Neural progenitor cell (in vitro differentiated cells): ENCODE data around the gene NT5DC2. TPM values are rescaled to one million over a fixed set of nuclear protein-coding genes. Genes with fewer than 3 reads are reported as not detected.

Source experiments
- DNase-seq: peaks from one replicate; pipeline ENCODE4 v3.0.0-alpha.2; 2016; ENCODE audit warnings: low spot score
- H2AFZ ChIP-seq: fragments of 200-600 bp; sonication (generic); replicated peaks from 2 replicates; pipeline ENCODE4 v1.6.1; 2016; ENCODE audit warnings: antibody characterized with exemption
- H3F3A ChIP-seq: fragments of 200-600 bp; sonication (generic); 2 replicates; pipeline ENCODE4 v1.6.1; 2016; ENCODE audit warnings: antibody characterized with exemption, low read depth
- H3K27ac ChIP-seq: fragments of 200-600 bp; sonication (generic); 2 replicates; pipeline ENCODE4 v1.5.1; 2016; ENCODE audit warnings: mild to moderate bottlenecking
- H3K27me3 ChIP-seq: fragments of 200-600 bp; sonication (generic); 2 replicates; pipeline ENCODE4 v1.6.1; 2016; ENCODE audit warnings: mild to moderate bottlenecking, moderate library complexity
- H3K36me3 ChIP-seq: fragments of 200-600 bp; sonication (generic); 2 replicates; pipeline ENCODE4 v1.5.1; 2016
- H3K4me1 ChIP-seq: fragments of 200-600 bp; sonication (generic); 2 replicates; pipeline ENCODE4 v1.6.1; 2016; ENCODE audit warnings: mixed run types
- H3K4me2 ChIP-seq: fragments of 200-600 bp; sonication (generic); 2 replicates; pipeline ENCODE4 v1.6.1; 2016
- H3K4me3 ChIP-seq: fragments of 200-600 bp; sonication (generic); 2 replicates; pipeline ENCODE4 v1.5.1; 2016
- H3K79me2 ChIP-seq: fragments of 200-600 bp; sonication (generic); 2 replicates; pipeline ENCODE4 v1.6.1; 2016; ENCODE audit warnings: low read depth
- H3K9ac ChIP-seq: fragments of 200-600 bp; sonication (generic); 2 replicates; pipeline ENCODE4 v1.6.1; 2016
- H3K9me3 ChIP-seq: fragments of 200-600 bp; sonication (generic); 2 replicates; pipeline ENCODE4 v1.5.1; 2016; ENCODE audit warnings: low read depth
- H4K20me1 ChIP-seq: fragments of 200-600 bp; sonication (generic); 2 replicates; pipeline ENCODE4 v1.6.1; 2016; ENCODE audit warnings: low read depth
- H3K27ac Mint-ChIP-seq: 3 replicates; pipeline ENCODE4 v1.8.0; 2021; ENCODE audit warnings: mixed read lengths
- H3K27me3 Mint-ChIP-seq: 2 replicates; pipeline ENCODE4 v1.8.0; 2022; ENCODE audit warnings: low read depth, mild to moderate bottlenecking, inconsistent platforms, moderate library complexity, mixed read lengths; ENCODE audit not compliant: insufficient read depth
- H3K36me3 Mint-ChIP-seq: 3 replicates; pipeline ENCODE4 v1.8.0; 2021; ENCODE audit warnings: mixed read lengths
- H3K4me1 Mint-ChIP-seq: 3 replicates; pipeline ENCODE4 v1.8.0; 2021; ENCODE audit warnings: mixed read lengths
- H3K4me3 Mint-ChIP-seq: 3 replicates; pipeline ENCODE4 v1.8.0; 2021; ENCODE audit warnings: mild to moderate bottlenecking, moderate library complexity, mixed read lengths
- H3K9me3 Mint-ChIP-seq: 3 replicates; pipeline ENCODE4 v1.8.0; 2020; ENCODE audit warnings: mixed read lengths
- CTCF ChIP-seq: fragments of 200-600 bp; sonication (generic); IDR thresholded peaks from 2 replicates; pipeline ENCODE4 v1.5.1; 2017; ENCODE audit warnings: antibody characterized with exemption, mild to moderate bottlenecking
- EZH2 ChIP-seq: fragments of 200-600 bp; sonication (generic); IDR thresholded peaks from 2 replicates; pipeline ENCODE4 v1.6.1; 2017; ENCODE audit warnings: antibody characterized with exemption, mild to moderate bottlenecking, moderate library complexity
- EZH2phosphoT487 ChIP-seq: fragments of 200-600 bp; sonication (generic); IDR thresholded peaks from 2 replicates; pipeline ENCODE4 v1.6.1; 2017; ENCODE audit warnings: antibody characterized with exemption
- total RNA-seq: library from RNA; depleted of rRNA; stranded (reverse); fragments of >200 nt; gene quantifications from 2 replicates; pipeline ENCODE4 v1.2.3, GENCODE V29; 2015; ENCODE audit warnings: low replicate concordance

The NT5DC2 gene
- total RNA-seq, 1 donor from 2014 or later = 210 TPM

GRCh38 chr3:52494445-52494844 is 39.2 kb downstream of the NT5DC2 start:
- Histone ChIP-seq H3K9ac (no peak overlapping the region), H3K27me3 (no peaks in the 10 kb centered on the region), H3K27ac (peak overlapping the region; percentile 53), H4K20me1 (peaks cover 22% of the 10 kb centered on the region), H3K4me3 (no peak overlapping the region), H3K4me2 (no peak overlapping the region), H3K4me1 (peaks cover 6% of the 10 kb centered on the region), H3K79me2 (no peaks in the 10 kb centered on the region), H2AFZ (no peak overlapping the region), H3F3A (peaks cover 7% of the 10 kb centered on the region), H3K9me3 (no peaks in the 10 kb centered on the region), H3K36me3 (no peaks in the 10 kb centered on the region)
- no peak for TF ChIP-seq EZH2phosphoT487
- TF ChIP-seq CTCF = no peak
- TF ChIP-seq EZH2 = no peak
- Mint-ChIP-seq H3K4me1 (peaks cover 10% of the 10 kb centered on the region), H3K36me3 (peaks cover 8% of the 10 kb centered on the region), H3K27me3 (peaks cover 6% of the 10 kb centered on the region), H3K4me3 (peak overlapping the region; percentile 11), H3K9me3 (no peaks in the 10 kb centered on the region), H3K27ac (no peak overlapping the region)
- DNase-seq = no peak

DNA sequence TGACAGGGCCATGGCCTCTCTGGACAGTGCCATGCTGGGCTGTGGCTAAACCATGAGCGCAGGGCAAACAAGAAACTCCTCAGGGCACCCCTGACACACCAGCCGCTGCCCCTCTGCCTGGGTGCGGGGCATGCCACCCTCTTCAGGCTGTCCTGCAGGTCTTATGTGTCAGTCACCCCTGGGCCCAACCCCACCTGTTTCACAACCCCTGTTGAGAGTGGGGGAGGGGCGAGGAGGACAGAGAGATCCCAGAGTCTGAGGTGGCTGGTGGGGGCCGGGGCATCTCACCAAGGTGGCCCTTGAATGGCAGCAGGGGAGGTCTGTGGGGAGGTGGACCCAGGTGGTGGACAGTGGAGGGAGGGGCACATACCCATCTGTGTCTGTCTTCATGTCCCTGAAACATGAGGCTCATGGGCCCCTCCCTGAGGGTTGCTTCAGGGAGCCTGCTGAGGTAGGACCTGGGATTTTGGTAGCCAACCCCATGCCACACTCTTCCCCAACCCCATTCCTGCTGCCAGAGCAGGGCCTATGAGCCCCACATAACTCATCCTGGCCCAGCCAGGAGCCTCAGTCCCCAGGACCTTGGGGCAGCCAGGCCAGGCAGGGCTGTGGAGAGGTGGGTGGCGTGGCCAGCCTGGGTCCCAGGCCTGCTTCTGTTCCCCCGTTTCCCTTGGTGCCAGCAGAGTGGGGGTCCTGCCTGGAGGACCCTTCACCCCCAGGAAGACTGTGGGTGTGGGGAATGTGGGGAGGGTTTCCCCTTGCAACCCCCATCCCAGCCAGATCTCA is 40.2 kb downstream of the NT5DC2 start:
- H3K27ac Mint-ChIP-seq = no peak overlapping the region

GRCh38 chr3:52492059-52492458 is 41.6 kb downstream of the NT5DC2 start:
- TF ChIP-seq EZH2 = no peak
- no peak for TF ChIP-seq CTCF
- TF ChIP-seq EZH2phosphoT487 = no peak

More for the DNA sequence above, 40.2 kb downstream of the NT5DC2 start:
- H3K4me3 ChIP-seq = no peak overlapping the region
- no peak for DNase-seq
- H4K20me1 ChIP-seq = peaks cover 22% of the 10 kb centered on the region
- H3K36me3 ChIP-seq = no peaks in the 10 kb centered on the region
- no peak overlapping the region for H3K9ac ChIP-seq
- Mint-ChIP-seq H3K36me3 (peaks cover 8% of the 10 kb centered on the region), H3K9me3 (no peaks in the 10 kb centered on the region), H3K4me3 (no peak overlapping the region), H3K4me1 (peaks cover 10% of the 10 kb centered on the region), H3K27me3 (peaks cover 6% of the 10 kb centered on the region)
- peaks cover 7% of the 10 kb centered on the region for H3F3A ChIP-seq
- peak overlapping the region; percentile 46 for H3K27ac ChIP-seq
- no peaks in the 10 kb centered on the region for H3K9me3 ChIP-seq
- H3K79me2 ChIP-seq = no peaks in the 10 kb centered on the region
- H3K4me1 ChIP-seq = peaks cover 6% of the 10 kb centered on the region
- TF ChIP-seq CTCF (no peak), EZH2 (no peak), EZH2phosphoT487 (no peak)
- H2AFZ ChIP-seq = no peak overlapping the region
- no peak overlapping the region for H3K4me2 ChIP-seq
- H3K27me3 ChIP-seq = no peaks in the 10 kb centered on the region

More at GRCh38 chr3:52492059-52492458, 41.6 kb downstream of the NT5DC2 start:
- Histone ChIP-seq H3K36me3 (no peaks in the 10 kb centered on the region), H3K27me3 (no peaks in the 10 kb centered on the region), H3K9me3 (no peaks in the 10 kb centered on the region), H2AFZ (no peak overlapping the region), H4K20me1 (peaks cover 22% of the 10 kb centered on the region), H3K4me3 (no peak overlapping the region), H3K79me2 (no peaks in the 10 kb centered on the region), H3K27ac (no peak overlapping the region), H3F3A (peaks cover 7% of the 10 kb centered on the region), H3K4me2 (no peak overlapping the region), H3K4me1 (peaks cover 6% of the 10 kb centered on the region), H3K9ac (no peak overlapping the region)
- Mint-ChIP-seq H3K27ac (no peak overlapping the region), H3K4me3 (no peak overlapping the region), H3K36me3 (peaks cover 11% of the 10 kb centered on the region), H3K9me3 (no peaks in the 10 kb centered on the region), H3K4me1 (peaks cover 10% of the 10 kb centered on the region), H3K27me3 (peaks cover 6% of the 10 kb centered on the region)
- DNase-seq = no peak
